ENCODE data around the gene MOSMO. TPM values are rescaled to one million over a fixed set of nuclear protein-coding genes. Genes with fewer than 3 reads are reported as not detected.

The MOSMO gene
- total RNA-seq, 1 experiment from 2014 or later: 27.6 TPM

- TF ChIP-seq ZBTB33 (IDR thresholded peaks at IDR 0.05; ENCODE audit: extremely low read depth, insufficient replicate concordance, low read length) (no peak), CEBPB (IDR thresholded peaks at IDR 0.05; ENCODE audit: low read depth) (no peak), YY1 (IDR thresholded peaks at IDR 0.05; ENCODE audit: extremely low read depth, insufficient replicate concordance, low read depth, low read length) (no peak)
Measured at GRCh38 chr16:22003195-22003594, 4.7 kb upstream of the MOSMO start (continued).

- no peaks in the 10 kb centered on the region for H3K9me3 ChIP-seq (ENCODE audit: control insufficient read depth in 1 of 2, insufficient read depth in 1 of 2, low read depth in 1 of 2, low read length in 2 of 2)
- ChIA-PET CTCF (interaction anchor here (1.6 kb wide), 1 partner anchor 73 kb away, joined by 11 read pairs; no protein-coding TSS in a partner anchor), RAD21 (ENCODE audit: low non-redundant PET in 1 of 2, low total read pairs in 2 of 2, uncharacterized antibody in 2 of 2, unreplicated experiment in 2 of 2) (interaction anchor here in 1 of 2 experiments (0.5 kb wide), 1 partner anchor 95 kb away, joined by 3 read pairs; no protein-coding TSS in a partner anchor), POLR2A (no interaction called here)
- no peaks in the 10 kb centered on the region for H4K20me1 ChIP-seq (ENCODE audit: insufficient read depth)
- H3K4me1 ChIP-seq (ENCODE audit: control insufficient read depth in 1 of 2, insufficient read depth in 2 of 2, low read length in 2 of 2): peaks cover 24 to 39% of the 10 kb centered on the region in 2 experiments
- no peak overlapping the region for H3K4me2 ChIP-seq (ENCODE audit: low read length)
- H3K9ac ChIP-seq (ENCODE audit: low read length): no peak overlapping the region
- peaks cover 21% of the 10 kb centered on the region for H3K79me2 ChIP-seq (ENCODE audit: insufficient read depth, low read length)
- no peak overlapping the region for H3K27ac ChIP-seq (ENCODE audit: low read depth, low read length)
- intact Hi-C loops (cut with micrococcal nuclease): loop anchor here (10.0 kb wide), 1 partner anchor 290 kb away; the partner anchor contains the start of gene POLR3E
- no TSS peak for BruUV-seq (replicated peaks)
- DNase-seq (ENCODE audit: low read depth, low spot score): no peak
- ATAC-seq: no peak
- H3K36me3 ChIP-seq (ENCODE audit: control insufficient read depth in 1 of 2, insufficient read depth in 2 of 2, low read length in 2 of 2): no peaks in the 10 kb centered on the region
- TF ChIP-seq POLR2AphosphoS5 (IDR thresholded peaks at IDR 0.05; ENCODE audit: low read depth, low read length) (no peak), ZNF274 (IDR thresholded peaks at IDR 0.05; ENCODE audit: low read depth, low read length) (no peak), ZFX (IDR thresholded peaks at IDR 0.05) (no peak)
- no peak overlapping the region for H2AFZ ChIP-seq (ENCODE audit: low read depth, low read length, poor library complexity, severe bottlenecking)
- no peak overlapping the region for H3K4me3 ChIP-seq (replicated peaks in 1 of 2; ENCODE audit: low read depth in 1 of 2, low read length in 2 of 2)
- H3K27me3 ChIP-seq (ENCODE audit: insufficient read depth, low read length): no peaks in the 10 kb centered on the region
- no peaks in the 10 kb centered on the region for H3K9me2 ChIP-seq (ENCODE audit: insufficient read depth)
Measured at GRCh38 chr16:22004341-22004740, 3.6 kb upstream of the MOSMO start.
